ENCODE data around the gene KCNIP4. TPM values are rescaled to one million over a fixed set of nuclear protein-coding genes. Genes with fewer than 3 reads are reported as not detected.

Gene KCNIP4
- total and polyA plus RNA-seq, 2 experiments from 2014 or later, result 0.14 to 0.63 TPM

GRCh38 chr4:20764366-20764992 lies 1184.1 kb downstream of the KCNIP4 start (continued):
- no peak for TF ChIP-seq ZNF462 (CRISPR knock-in tag; IDR thresholded peaks at IDR 0.05)
- no peak for TF ChIP-seq EZH2 (IDR thresholded peaks at IDR 0.05; ENCODE audit: low read depth, unreplicated experiment)
- no peak for TF ChIP-seq ETS1 (IDR thresholded peaks at IDR 0.05)

GRCh38 chr4:20761826-20762225 lies 1186.7 kb downstream of the KCNIP4 start:
- Histone ChIP-seq H3K79me2 (replicated peaks; ENCODE audit: insufficient read depth) (no peaks in the 10 kb centered on the region), H4K20me1 (replicated peaks; ENCODE audit: insufficient read depth) (no peaks in the 10 kb centered on the region), H3K4me1 (ENCODE audit: insufficient read depth) (no peaks in the 10 kb centered on the region), H2AFZ (no peak overlapping the region), H3K27ac (ENCODE audit: low read depth) (no peak overlapping the region), H3K4me2 (no peak overlapping the region), H3K36me3 (ENCODE audit: insufficient read depth) (no peaks in the 10 kb centered on the region), H3K27me3 (ENCODE audit: insufficient read depth) (no peaks in the 10 kb centered on the region), H3K9me2 (ENCODE audit: insufficient read depth) (no peaks in the 10 kb centered on the region), H3F3A (replicated peaks; ENCODE audit: low read depth) (no peaks in the 10 kb centered on the region), H3K4me3 (no peak overlapping the region)
- H3K9me3 Mint-ChIP-seq, result no peaks in the 10 kb centered on the region
- no peaks in the 10 kb centered on the region for H3K36me3 Mint-ChIP-seq (ENCODE audit: low read depth)
- H3K27ac Mint-ChIP-seq, result no peak overlapping the region
- ATAC-seq, result no peak
- DNase-seq (ENCODE audit: low spot score), result no peak
- H3K4me3 Mint-ChIP-seq, result no peak overlapping the region
- no peaks in the 10 kb centered on the region for H3K4me1 Mint-ChIP-seq
- peaks cover 4% of the 10 kb centered on the region for H3K27me3 Mint-ChIP-seq (ENCODE audit: insufficient read depth, low read depth, poor library complexity)
- TF ChIP-seq STAT1 (IDR thresholded peaks at IDR 0.05; ENCODE audit: unreplicated experiment) (no peak), ZNF331 (CRISPR knock-in tag; IDR thresholded peaks at IDR 0.05; ENCODE audit: low read depth) (no peak), NANOG (IDR thresholded peaks at IDR 0.05; ENCODE audit: borderline replicate concordance) (no peak), JUNB (IDR thresholded peaks at IDR 0.05; ENCODE audit: unreplicated experiment) (no peak), ETS1 (IDR thresholded peaks at IDR 0.05) (no peak), EZH2phosphoT487 (IDR thresholded peaks at IDR 0.05; ENCODE audit: unreplicated experiment) (no peak)
